K562 (cell line): ENCODE measurements around the gene TRPM8. TPM values are rescaled to one million over a fixed set of nuclear protein-coding genes. Genes with fewer than 3 reads are reported as not detected.

ENCODE experiments used
- ATAC-seq: fragments of 200-7000 bp; cut with Tn5 transposase; 3 replicates; pipeline ENCODE4 v1.9.1; 2020; ENCODE audit warnings: moderate library complexity
- BruUV-seq: library from RNA; stranded (reverse); fragments of 400-500 nt; replicated peaks from 2 replicates; lab custom pipeline; 2021; lab: Mats Ljungman, UMichigan
- CTCF ChIA-PET: fragments of 300-600 bp; formaldehyde crosslinking; extraction: SDS; loops from one replicate; lab custom pipeline; 2021; ENCODE audit warnings: low intra/inter-chr PET ratio; lab: Yijun Ruan, JAX
- POLR2A ChIA-PET: fragments of 300-600, 350-650 bp; sonication (Branson Sonifier 250); formaldehyde crosslinking; extraction: SDS; loops from one replicate; lab custom pipeline; 2021; ENCODE audit warnings: antibody characterized with exemption, inconsistent platforms; lab: Yijun Ruan, JAX
- DNase-seq, 4 experiments: peaks; one replicate each; pipeline versions ENCODE4 v3.0.0 to v3.0.0-alpha.2; 2011 to 2018; ENCODE audit warnings: low spot score in 3 of 4, mixed read lengths in 3 of 4; ENCODE audit errors: extremely low read depth in 1 of 4
- FAIRE-seq: peaks from 2 replicates; lab custom pipeline; 2011; peaks lifted over from hg19 to GRCh38; lab: Jason Lieb, UNC
- H2AFZ ChIP-seq: 2 replicates; pipeline ENCODE4 v1.6.0; 2011; ENCODE audit warnings: low read depth, low read length, control low read depth, inconsistent platforms
- H3K27ac ChIP-seq: fragments of 200-600 bp; 3 replicates; pipeline ENCODE4 v1.8.0; 2011; ENCODE audit warnings: low read depth, mild to moderate bottlenecking, control low read depth, inconsistent platforms, low read length, moderate library complexity, mixed read lengths; ENCODE audit errors: extremely low read depth
- H3K27me3 ChIP-seq, 2 experiments: fragments of 300-600 bp in 1 of 2; 2 replicates in 1 of 2; 3 replicates in 1 of 2; pipeline versions ENCODE4 v1.6.0 to v1.8.0; 2011; ENCODE audit warnings: inconsistent platforms in 2 of 2, low read length in 2 of 2, mild to moderate bottlenecking in 1 of 2, mixed read lengths in 1 of 2, moderate library complexity in 1 of 2; ENCODE audit not compliant: control insufficient read depth in 2 of 2, insufficient read depth in 2 of 2
- H3K36me3 ChIP-seq: fragments of 300-600 bp; 3 replicates; pipeline ENCODE4 v1.8.0; 2011; ENCODE audit warnings: mild to moderate bottlenecking, low read length, inconsistent platforms; ENCODE audit not compliant: control insufficient read depth, insufficient read depth
- H3K4me1 ChIP-seq, 2 experiments: fragments of 200-600 bp in 1 of 2; replicated peaks in 1 of 2; 2 replicates in 1 of 2; 3 replicates in 1 of 2; pipeline versions ENCODE4 v1.5.1 to v1.8.0; 2011; ENCODE audit warnings: inconsistent platforms in 2 of 2, low read length in 2 of 2, mild to moderate bottlenecking in 1 of 2, mixed read lengths in 1 of 2, moderate library complexity in 1 of 2; ENCODE audit not compliant: control insufficient read depth in 2 of 2, insufficient read depth in 2 of 2
- H3K4me2 ChIP-seq: 2 replicates; pipeline ENCODE4 v1.6.1; 2011; ENCODE audit warnings: low read length, control low read depth, inconsistent platforms, mixed read lengths; ENCODE audit not compliant: insufficient read depth
- H3K4me3 ChIP-seq: fragments of 200-600 bp; sonication (generic), shearing (Covaris generic); 2 replicates; pipeline ENCODE4 v1.5.1; 2016; ENCODE audit warnings: control low read depth, inconsistent platforms
- H3K79me2 ChIP-seq: fragments of 200-600 bp; 3 replicates; pipeline ENCODE4 v1.8.0; 2011; ENCODE audit warnings: low read length, inconsistent platforms; ENCODE audit not compliant: control insufficient read depth, insufficient read depth
- H3K9ac ChIP-seq, 2 experiments: 2 replicates each; pipeline versions ENCODE4 v1.6.0 to v1.6.1; 2011; ENCODE audit warnings: low read depth in 2 of 2, low read length in 2 of 2, control low read depth in 1 of 2, inconsistent platforms in 1 of 2, mild to moderate bottlenecking in 1 of 2, mixed read lengths in 1 of 2; ENCODE audit not compliant: insufficient read depth in 1 of 2
- H3K9me1 ChIP-seq: one replicate; pipeline ENCODE4 v1.6.0; 2011; ENCODE audit warnings: inconsistent platforms, mild to moderate bottlenecking, low read length, moderate library complexity; ENCODE audit not compliant: control insufficient read depth, insufficient read depth
- H3K9me3 ChIP-seq: replicated peaks from 2 replicates; pipeline ENCODE4 v1.5.1; 2011; ENCODE audit warnings: low read depth, low read length, inconsistent platforms; ENCODE audit not compliant: control insufficient read depth, insufficient read depth
- H4K20me1 ChIP-seq: replicated peaks from 2 replicates; pipeline ENCODE4 v1.6.1; 2011; ENCODE audit warnings: low read length, inconsistent platforms, mixed read lengths; ENCODE audit not compliant: control insufficient read depth, insufficient read depth
- ARID4B ChIP-seq: sonication (generic); formaldehyde crosslinking; IDR thresholded peaks from 2 replicates; pipeline ENCODE4 v1.8.0; 2022; ENCODE audit warnings: mild to moderate bottlenecking, missing genetic modification reagents
- ATF3 ChIP-seq, 2 experiments: fragments of 450-650 bp in 1 of 2; sonication (generic) in 1 of 2; formaldehyde crosslinking in 1 of 2; IDR thresholded peaks in 1 of 2; conservative IDR thresholded peaks in 1 of 2; 2 replicates each; pipeline versions ENCODE4 v1.6.1 to v1.8.1; 2016 to 2023; ENCODE audit warnings: mild to moderate bottlenecking in 2 of 2, moderate library complexity in 2 of 2, inconsistent platforms in 1 of 2, missing genetic modification reagents in 1 of 2
- HMGN3 ChIP-seq: IDR thresholded peaks from 2 replicates; pipeline ENCODE4 v1.6.1; 2011; ENCODE audit warnings: borderline replicate concordance, low read depth, mild to moderate bottlenecking, mixed read lengths, low read length; ENCODE audit not compliant: insufficient read length; ENCODE audit errors: extremely low read depth
- JUND ChIP-seq, 2 experiments: IDR thresholded peaks; 2 replicates in 1 of 2; 3 replicates in 1 of 2; pipeline ENCODE4 v1.6.1; 2011; ENCODE audit warnings: borderline replicate concordance in 2 of 2, low read depth in 2 of 2, low read length in 2 of 2, improper control_type of control experiment in 1 of 2, missing biosample characterization in 1 of 2, missing genetic modification characterization in 1 of 2, missing genetic modification reagents in 1 of 2
- RUNX1 ChIP-seq: sonication (generic); IDR thresholded peaks from 2 replicates; pipeline ENCODE4 v1.6.1; 2016; ENCODE audit warnings: antibody characterized with exemption, low read depth
- TFAP4 ChIP-seq: sonication (generic); formaldehyde crosslinking; IDR thresholded peaks from 2 replicates; pipeline ENCODE4 v1.8.0; 2022; ENCODE audit warnings: missing genetic modification reagents, mild to moderate bottlenecking, moderate library complexity, borderline replicate concordance
- WGBS: fragments of 100-300 bp; shearing (Covaris generic); methylation state at CpG from one replicate; pipeline ENCODE4 v1.1.6; 2016; ENCODE audit warnings: low coverage, mixed read lengths; ENCODE audit not compliant: insufficient coverage; ENCODE audit errors: missing lambda C conversion rate; 5-methylcytosine and 5-hydroxymethylcytosine counted together
- in situ Hi-C: fragments of 300-500 bp; cut with MboI; formaldehyde crosslinking; loops from 4 replicates; pipeline ENCODE4 v1.15.0; 2018; ENCODE audit warnings: inconsistent platforms, mixed read lengths
- intact Hi-C: fragments of 100-400 bp; cut with micrococcal nuclease; formaldehyde crosslinking; loops from 2 replicates; pipeline ENCODE4 v1.14.2; 2022
- polyA plus RNA-seq, 8 experiments: library from polyadenylated mRNA; depleted of rRNA in 4 of 8; stranded (reverse) in 5 of 8; unstranded in 3 of 8; fragments of >200 nt; fragmentation: Nextera tagmentation in 2 of 8; fragmentation: Illumina TruSeq in 1 of 8; extraction: Ambion mirVana in 2 of 8; extraction: Trizol in 1 of 8; gene quantifications; 2 replicates each; pipeline versions ENCODE4 v1.2.1 to v1.2.3, GENCODE V29; 2011 to 2014; ENCODE audit warnings: inconsistent platforms in 1 of 8, missing spikeins in 1 of 8
- total RNA-seq, 7 experiments: library from RNA; depleted of rRNA in 6 of 7; stranded (reverse); fragments of >200 nt in 6 of 7; fragmentation: Illumina TruSeq in 2 of 7; extraction: Trizol in 2 of 7; gene quantifications; 2 replicates each; pipeline versions ENCODE4 v1.2.1 to v1.2.3, GENCODE V29; 2011 to 2021; ENCODE audit warnings: low replicate concordance in 1 of 7

TRPM8 gene
- total and polyA plus RNA-seq, 9 of the 15 experiments (the other 6 are each of a cell fraction or from before 2014, with no cell fraction given): not detected

GRCh38 chr2:234002281-234002680 is 85.1 kb downstream of the TRPM8 start:
- Histone ChIP-seq H3K27me3 (no peaks in the 10 kb centered on the region; a peak in 1 of 5 replicates), H3K79me2 (no peaks in the 10 kb centered on the region), H3K4me3 (no peak overlapping the region), H3K4me1 (no peaks in the 10 kb centered on the region), H2AFZ (no peak overlapping the region), H3K9me3 (no peaks in the 10 kb centered on the region), H3K4me2 (no peak overlapping the region), H3K9ac (no peak overlapping the region), H3K9me1 (no peaks in the 10 kb centered on the region), H3K36me3 (no peaks in the 10 kb centered on the region)
- 0% methylated on average over 2 of the region's 4 CpGs for WGBS
- intact Hi-C loops (no loop called here), in situ Hi-C loops (no loop called here)
- BruUV-seq: no TSS peak
- CTCF ChIA-PET: no interaction called here
- TF ChIP-seq HMGN3: no peak
- no peak for TF ChIP-seq TFAP4 (CRISPR knock-in tag)
- no peak for TF ChIP-seq RUNX1
- TF ChIP-seq, all 486 proteins: peak for 0
- POLR2A ChIA-PET: interaction anchor here (0.6 kb wide), 1 partner anchor 204 kb away, joined by 4 read pairs; no protein-coding TSS in a partner anchor
- no peak overlapping the region for H3K27ac ChIP-seq
- ATAC-seq: no peak
- no peaks in the 10 kb centered on the region for H4K20me1 ChIP-seq
- DNase-seq: no peak
- no peak for FAIRE-seq

GRCh38 chr2:234003972-234004617 is 86.9 kb downstream of the TRPM8 start:
- ATAC-seq (no peak), DNase-seq (peak in 1 of 4 experiments; percentile 0), FAIRE-seq (no peak)
- H3K4me1 ChIP-seq: no peaks in the 10 kb centered on the region
- H3K79me2 ChIP-seq: no peaks in the 10 kb centered on the region
- no peaks in the 10 kb centered on the region for H3K36me3 ChIP-seq
- H3K9me3 ChIP-seq: no peaks in the 10 kb centered on the region
- no peak overlapping the region for H3K9ac ChIP-seq
- no peaks in the 10 kb centered on the region; a peak in 1 of 5 replicates for H3K27me3 ChIP-seq
- H3K4me3 ChIP-seq: no peak overlapping the region
- H2AFZ ChIP-seq: no peak overlapping the region
- no TSS peak for BruUV-seq
- POLR2A ChIA-PET: no interaction called here
- in situ Hi-C loops (no loop called here), intact Hi-C loops (no loop called here)
- whole genome bisulfite sequencing: 1% methylated on average over 8 of the region's 8 CpGs
- H3K27ac ChIP-seq: no peak overlapping the region
- CTCF ChIA-PET: no interaction called here
- H3K4me2 ChIP-seq: no peak overlapping the region
- no peaks in the 10 kb centered on the region for H4K20me1 ChIP-seq
- no peaks in the 10 kb centered on the region for H3K9me1 ChIP-seq
- peak; percentile 60; the same call in 1 of the 2 replicates for TF ChIP-seq ATF3 (IDR thresholded peaks at IDR 0.05)
- TF ChIP-seq ATF3 (CRISPR knock-in tag; conservative IDR thresholded peaks at IDR 0.05): no peak
- TF ChIP-seq ARID4B (CRISPR knock-in tag): no peak
- TF ChIP-seq JUND (IDR thresholded peaks at IDR 0.05; ENCODE audit: borderline replicate concordance, low read depth, low read length): no peak
- peak; percentile 13; the same call in 1 of the 3 replicates for TF ChIP-seq JUND (tag; IDR thresholded peaks at IDR 0.05; ENCODE audit: borderline replicate concordance, low read depth, low read length)
